ENCODE data around the gene DIP2C.

Gene DIP2C

GRCh38 chr10:507908-508444 is 181.5 kb downstream of the DIP2C start:
- DNase-seq = no peak

GRCh38 chr10:507355-507699 is 182.1 kb downstream of the DIP2C start:
- DNase-seq = no peak

- DNase-seq = no peak
These were observed 182.8 kb downstream of the DIP2C start for GRCh38 chr10:506451-507354.

- DNase-seq = no peak
These were observed 184.0 kb downstream of the DIP2C start for GRCh38 chr10:505419-505818.

- no peak for DNase-seq
These were observed 184.7 kb downstream of the DIP2C start for GRCh38 chr10:504806-505205.

GRCh38 chr10:504121-504611 is 185.3 kb downstream of the DIP2C start:
- no peak for DNase-seq

DNA sequence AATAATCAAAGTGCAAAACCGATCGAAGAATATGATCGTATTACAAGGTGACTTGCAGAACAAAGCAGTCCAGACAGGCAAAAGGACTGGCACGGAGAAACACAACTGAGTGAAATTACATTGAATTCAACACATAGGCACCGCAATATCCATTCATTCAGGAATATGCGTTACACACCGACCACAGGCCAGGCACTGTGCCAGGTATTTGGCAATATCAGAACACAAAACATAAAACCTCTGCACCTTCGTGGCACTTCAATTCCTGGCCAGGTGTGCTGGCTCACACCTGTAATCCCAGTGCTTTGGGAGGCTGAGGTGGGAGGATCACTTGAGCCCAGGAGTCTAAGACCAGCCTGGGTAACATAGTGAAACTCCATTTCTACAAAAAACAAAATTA is 187.9 kb downstream of the DIP2C start:
- DNase-seq = no peak

- DNase-seq = no peak
These were observed 188.6 kb downstream of the DIP2C start for GRCh38 chr10:500876-501275.

DNA sequence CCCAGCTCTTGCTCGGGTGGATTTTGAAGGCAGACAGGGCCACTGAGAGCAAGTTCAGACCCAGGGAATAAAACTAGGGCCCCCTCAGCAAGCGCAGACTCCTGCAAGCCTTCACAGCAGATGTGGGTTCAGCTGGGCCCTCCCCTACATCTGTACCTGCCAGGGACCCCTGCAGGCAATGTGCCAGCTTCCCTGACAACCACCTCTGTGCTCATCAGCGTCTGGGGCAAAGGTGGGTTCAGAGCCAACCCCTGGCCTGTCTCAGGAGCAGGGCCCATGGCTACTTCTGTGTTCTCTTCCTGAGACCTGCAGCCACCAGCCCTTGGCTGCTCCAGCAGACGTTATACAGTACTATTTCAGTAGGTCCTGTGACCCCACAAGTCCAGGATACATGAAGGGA is 189.5 kb downstream of the DIP2C start:
- DNase-seq = no peak

DNA sequence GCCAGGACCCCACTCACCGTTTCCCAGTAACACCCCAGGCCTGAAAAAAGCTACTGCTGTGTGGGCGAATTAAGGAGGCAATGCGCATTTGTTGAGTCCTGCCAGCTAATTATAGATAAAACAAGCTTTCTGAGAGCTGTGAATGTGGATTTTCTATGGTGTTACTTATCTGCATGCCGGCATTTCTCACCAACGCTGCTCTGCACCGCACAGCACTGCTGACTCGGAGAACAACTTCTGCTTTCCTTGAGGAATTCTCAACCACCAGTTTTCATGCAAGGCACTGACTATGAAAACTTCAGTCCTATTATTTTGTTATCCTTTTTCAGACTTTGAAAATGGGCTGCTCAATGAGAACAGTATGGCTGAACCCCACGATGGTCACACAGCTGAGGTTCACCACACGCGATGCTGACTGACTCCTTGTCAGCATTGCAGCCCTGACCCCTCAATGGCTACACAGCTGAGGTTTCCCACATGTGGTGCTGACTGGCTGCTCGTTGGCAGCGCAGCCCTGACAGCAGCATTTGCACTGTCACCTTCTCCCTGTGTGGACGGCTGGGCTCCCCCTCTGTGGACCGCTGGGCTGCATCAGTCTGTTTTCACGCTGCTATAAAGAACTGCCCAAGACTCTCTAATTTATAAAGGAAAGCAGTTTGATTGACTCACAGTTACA is 190.6 kb downstream of the DIP2C start:
- no peak for DNase-seq

DNA sequence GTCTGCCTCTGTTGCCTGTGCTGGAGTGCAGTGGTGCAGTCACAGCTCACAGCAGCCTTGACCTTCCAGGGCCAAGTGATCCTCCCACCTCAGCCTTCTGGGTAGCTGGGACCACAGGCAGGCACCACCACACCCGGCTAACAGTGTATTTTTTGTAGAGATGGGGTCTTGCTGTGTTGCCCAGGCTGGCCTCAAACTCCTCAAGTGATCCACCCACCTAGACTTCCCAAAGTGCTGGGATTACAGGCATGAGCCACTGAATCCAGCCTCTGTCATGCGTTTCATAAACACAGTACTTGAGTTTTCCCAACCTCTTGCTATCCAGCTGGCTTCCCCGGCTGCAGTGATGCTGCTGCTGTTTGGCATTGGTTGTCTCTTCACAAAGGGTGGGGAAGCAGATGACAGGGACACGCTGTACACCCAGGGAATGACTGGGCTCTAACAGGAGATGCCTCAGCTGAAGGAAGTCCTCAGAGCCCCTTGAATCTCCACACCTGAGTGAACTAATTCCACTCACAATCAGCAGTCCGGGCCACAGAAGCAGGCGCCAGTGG is 191.5 kb downstream of the DIP2C start:
- DNase-seq = no peak

DNA sequence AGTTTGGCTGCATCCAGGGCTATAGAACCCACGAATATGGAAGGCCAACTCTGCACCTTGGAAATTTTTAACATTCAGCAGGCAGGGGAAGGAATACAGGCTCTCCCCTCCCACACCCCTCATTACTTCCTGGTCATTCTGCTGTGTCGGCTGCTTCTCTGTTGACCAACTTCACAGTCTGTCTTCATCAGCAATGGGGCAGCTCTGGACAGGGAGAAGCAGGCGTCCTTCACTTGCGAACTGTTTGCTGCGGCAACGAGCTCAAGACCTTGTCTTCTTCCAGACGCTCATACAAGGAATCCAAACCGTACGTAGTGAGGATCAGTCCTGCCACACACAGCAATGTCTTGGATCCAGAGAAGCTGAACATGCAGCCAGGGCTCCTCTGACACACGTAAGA is 192.2 kb downstream of the DIP2C start:
- no peak for DNase-seq

DNA sequence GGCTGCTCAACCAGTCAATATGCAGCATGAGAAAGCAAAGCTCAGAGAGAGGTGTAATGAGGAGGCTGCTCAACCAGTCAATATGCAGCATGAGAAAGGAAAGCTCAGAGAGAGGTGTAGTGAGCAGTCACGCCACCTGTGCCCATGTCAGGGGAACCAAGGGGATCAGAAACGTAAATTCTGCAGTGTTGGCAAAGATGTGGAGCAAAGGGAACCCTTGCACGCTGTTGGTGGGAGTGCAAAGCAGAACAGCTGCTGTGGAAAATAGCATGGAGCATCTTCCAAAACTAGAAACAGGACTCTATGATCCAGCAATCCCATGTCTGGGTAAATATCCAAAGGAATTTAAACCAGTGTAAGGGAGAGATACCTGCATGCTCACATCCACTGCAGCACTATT is 194.9 kb downstream of the DIP2C start:
- DNase-seq = no peak

- no peak for DNase-seq
These were observed 195.3 kb downstream of the DIP2C start for GRCh38 chr10:494149-494542.

DNA sequence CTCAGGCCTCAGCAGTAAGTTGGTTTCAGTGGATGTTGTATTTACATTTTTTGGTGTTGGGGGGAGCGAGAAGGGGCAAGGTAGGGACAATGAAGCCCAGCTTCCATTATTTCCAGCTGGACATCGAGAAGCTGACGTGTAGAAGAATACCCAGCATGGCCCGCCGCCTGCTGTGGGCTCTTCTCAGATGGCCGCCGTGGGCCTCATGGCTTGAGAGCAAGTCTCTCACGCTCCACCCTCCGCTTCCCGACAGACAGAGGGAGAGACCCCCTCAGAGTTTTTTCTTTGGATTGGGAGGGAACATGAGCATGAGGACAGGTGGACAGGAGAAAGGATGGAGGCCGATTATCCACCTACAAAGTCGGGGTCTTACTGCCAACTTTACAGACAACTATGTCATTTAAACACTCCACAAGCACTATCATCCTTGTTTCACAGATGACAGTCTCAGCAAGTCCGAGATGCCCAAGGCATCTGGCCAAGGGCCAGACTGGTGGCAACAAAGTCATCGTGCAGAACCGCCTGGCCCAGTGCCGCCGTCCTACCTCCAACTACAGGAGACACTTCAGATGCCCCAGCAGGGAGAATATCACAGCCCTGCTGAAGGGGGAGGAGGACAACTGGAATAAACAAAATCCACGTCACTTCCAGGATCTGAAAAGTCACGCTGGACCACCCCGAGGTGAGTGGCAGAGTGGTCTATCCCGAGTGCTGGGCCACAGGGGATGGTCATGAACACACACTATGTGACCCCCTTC is 195.9 kb downstream of the DIP2C start:
- DNase-seq = no peak

DNA sequence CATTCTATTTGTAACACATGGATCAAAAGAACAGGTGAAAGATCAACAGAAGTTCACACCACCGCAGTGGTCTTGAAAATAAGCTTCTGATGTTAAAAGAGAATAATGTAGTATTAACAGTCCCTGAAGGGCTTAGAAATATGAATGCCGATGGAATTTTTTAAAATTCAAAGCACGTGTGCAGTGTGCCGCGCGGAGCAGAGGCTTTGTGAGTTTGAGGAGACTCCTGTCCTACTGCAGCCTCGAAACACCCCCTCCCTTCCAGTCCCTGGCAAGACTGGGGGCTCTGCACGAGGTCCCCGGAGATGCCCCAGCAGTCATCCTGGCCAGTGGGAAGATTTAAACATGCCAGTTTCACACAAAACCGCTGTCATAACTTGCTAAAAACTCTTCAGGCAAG is 196.6 kb downstream of the DIP2C start:
- no peak for DNase-seq

DNA sequence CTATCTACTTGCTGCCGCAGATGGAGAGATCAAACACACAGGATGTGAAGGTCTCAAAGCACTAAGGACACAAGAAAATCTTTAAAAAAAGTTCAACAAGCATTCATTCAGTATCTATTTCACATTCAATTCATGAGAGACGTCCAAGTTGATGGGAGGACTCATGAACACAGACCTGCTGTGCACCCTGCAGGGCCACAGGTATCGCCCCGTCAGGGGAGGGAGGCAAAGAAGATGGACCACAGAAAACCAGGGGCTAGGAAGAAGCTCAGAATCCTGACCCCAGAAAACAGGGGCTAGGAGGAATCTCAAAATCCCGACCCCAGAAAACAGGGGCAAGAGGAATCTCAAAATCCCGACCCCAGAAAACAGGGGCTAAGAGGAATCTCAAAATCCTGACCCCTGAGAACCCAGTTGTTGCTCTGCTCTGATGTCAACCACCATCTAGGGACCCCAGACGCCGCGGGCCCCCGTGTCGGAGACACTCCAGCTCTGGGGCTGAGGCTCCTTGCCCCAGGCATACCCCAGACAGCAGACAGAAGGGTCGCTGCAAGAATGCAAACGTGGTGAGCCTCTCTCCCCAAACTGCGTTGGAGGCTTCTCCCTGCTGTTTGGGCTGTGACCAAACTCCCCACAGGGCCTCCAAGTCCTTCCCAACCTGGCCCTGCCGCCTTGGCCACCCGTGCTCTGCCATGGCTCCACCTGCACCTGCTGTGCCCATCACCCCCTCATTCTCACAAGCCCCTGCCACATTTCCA is 197.6 kb downstream of the DIP2C start:
- no peak for DNase-seq

DNA sequence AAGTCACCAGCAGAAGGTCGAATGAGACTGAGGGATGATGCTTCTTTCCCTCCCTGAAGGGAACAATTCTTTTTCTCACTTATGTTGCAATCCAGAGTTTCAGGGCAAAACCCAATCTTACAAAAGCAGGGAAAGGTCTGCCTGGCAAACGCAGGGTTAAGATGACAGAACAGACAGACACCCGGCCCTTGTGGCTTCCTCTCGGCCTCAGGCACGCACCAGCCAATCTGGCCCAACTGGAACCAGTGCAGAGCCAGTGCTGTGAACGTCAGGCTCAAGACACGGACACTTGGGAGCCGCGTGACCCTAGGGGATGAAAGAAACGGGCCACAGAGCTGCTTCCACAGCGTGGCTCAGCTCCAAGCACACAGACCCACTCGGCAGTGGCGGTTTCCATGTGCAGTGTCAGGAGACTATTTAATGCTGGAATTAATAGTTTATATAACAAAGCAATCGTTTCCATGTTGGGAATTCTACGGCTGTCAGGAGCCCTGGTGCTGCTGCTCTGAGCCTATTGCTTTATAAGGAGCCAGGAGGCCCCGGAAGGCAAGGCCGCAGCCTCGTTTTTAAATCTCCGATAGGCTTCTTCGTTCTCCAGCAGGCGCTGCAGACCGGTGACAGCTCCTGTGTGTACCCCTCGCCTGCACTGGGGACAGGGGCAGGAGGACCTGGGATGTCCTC is 198.4 kb downstream of the DIP2C start:
- no peak for DNase-seq

- no peak for DNase-seq
These were observed 199.2 kb downstream of the DIP2C start for GRCh38 chr10:490256-490655.

DNA sequence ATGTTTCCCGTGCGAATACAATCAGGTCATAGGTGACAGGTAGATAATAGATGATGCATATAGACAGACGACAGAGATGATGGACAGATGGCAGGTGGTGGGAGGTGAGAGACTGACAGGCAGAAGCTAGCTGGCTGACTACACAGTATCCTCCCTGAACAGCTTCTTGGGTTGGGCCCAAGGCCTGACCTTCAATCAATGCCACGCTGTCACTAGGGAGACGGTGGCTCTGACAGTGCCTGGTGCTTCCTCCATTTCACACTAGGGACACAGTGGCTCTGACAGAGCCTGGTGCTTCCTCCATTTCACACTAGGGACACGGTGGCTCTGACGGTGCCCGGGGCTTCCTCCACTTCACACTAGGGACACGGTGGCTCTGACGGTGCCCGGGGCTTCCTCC is 200.1 kb downstream of the DIP2C start:
- no peak for DNase-seq

DNA sequence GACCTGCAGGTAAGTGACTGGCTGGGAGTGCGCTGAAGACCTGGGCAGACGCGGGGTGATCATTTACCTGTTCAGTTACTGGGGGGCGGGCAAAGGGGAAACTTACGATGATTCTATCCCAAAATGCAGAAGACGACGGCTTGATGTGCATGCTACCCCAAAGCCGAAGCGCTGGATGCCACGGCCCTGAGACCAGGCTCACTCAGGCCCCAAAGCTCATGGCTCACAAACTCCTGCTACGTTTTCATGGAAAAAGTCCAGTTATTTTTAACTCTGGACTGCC is 200.6 kb downstream of the DIP2C start:
- DNase-seq = no peak

Measured in activated T-cell treated with anti-CD3 and anti-CD28 coated beads for 4 hours (primary cell).